Lung microvascular endothelial cell (primary cell): ENCODE data around the gene ABRAXAS1. TPM values are rescaled to one million over a fixed set of nuclear protein-coding genes. Genes with fewer than 3 reads are reported as not detected.
"Not testable (repeated sequence)": the region's sequence is repeated elsewhere in the genome, so short reads cannot be mapped to it uniquely, and the experiment has no call there.

Experiments
- DNase-seq, 2 donors: peaks; one replicate each; pipeline versions ENCODE4 v3.0.0 to v3.0.0-alpha.2; 2010; ENCODE audit warnings: low read depth in 2 of 2
- total RNA-seq: library from RNA; depleted of rRNA; stranded (reverse); fragments of >200 nt; gene quantifications from 2 replicates; pipeline ENCODE4 v1.2.1, GENCODE V29; 2014

The ABRAXAS1 gene
- total RNA-seq: 17.2 and 20.2 TPM in 2 replicates

- DNase-seq: peak; percentile 94 to 96
These were observed at the start of gene ABRAXAS1 for GRCh38 chr4:83484500-83485461. TSS of gene ABRAXAS1 (minus strand) at chr4:83485100. CDS start at chr4:83485072, 28 bp downstream.

GRCh38 chr4:83527671-83528070 is 42.8 kb upstream of the ABRAXAS1 start:
- no peak for DNase-seq

- DNase-seq: no peak
These were observed 37.3 kb upstream of the ABRAXAS1 start for GRCh38 chr4:83522239-83522638.

- DNase-seq: peak in 1 of 2 donors; percentile 64
These were observed 31.3 kb upstream of the ABRAXAS1 start for GRCh38 chr4:83516042-83516772.

- DNase-seq: no peak
These were observed 25.5 kb upstream of the ABRAXAS1 start for GRCh38 chr4:83510442-83510841.

- DNase-seq: peak; percentile 59 to 73
These were observed 24.3 kb upstream of the ABRAXAS1 start for GRCh38 chr4:83509156-83509585.

- DNase-seq: no peak
These were observed 20.1 kb upstream of the ABRAXAS1 start for GRCh38 chr4:83504996-83505395.

- no peak for DNase-seq
These were observed 19.6 kb upstream of the ABRAXAS1 start for GRCh38 chr4:83504503-83504902.

- DNase-seq: no peak
These were observed 19.1 kb upstream of the ABRAXAS1 start for GRCh38 chr4:83503974-83504373.

- not testable (repeated sequence) for DNase-seq
These were observed 16.8 kb upstream of the ABRAXAS1 start for GRCh38 chr4:83501671-83502070.

GRCh38 chr4:83498187-83498586 is 13.3 kb upstream of the ABRAXAS1 start:
- no peak for DNase-seq

- not testable (repeated sequence) for DNase-seq
These were observed 11.4 kb upstream of the ABRAXAS1 start for GRCh38 chr4:83496085-83496917.

- peak; percentile 41 to 51 for DNase-seq
These were observed 6.1 kb upstream of the ABRAXAS1 start for GRCh38 chr4:83490876-83491450.

- DNase-seq: no peak
These were observed 4.9 kb upstream of the ABRAXAS1 start for GRCh38 chr4:83489711-83490326.

GRCh38 chr4:83486457-83487129 is 1.7 kb upstream of the ABRAXAS1 start:
- DNase-seq: no peak

- DNase-seq: no peak
These were observed 10.9 kb downstream of the ABRAXAS1 start for GRCh38 chr4:83473966-83474365.

GRCh38 chr4:83473423-83473822 is 11.5 kb downstream of the ABRAXAS1 start:
- DNase-seq: no peak

GRCh38 chr4:83456184-83456501 is 28.8 kb downstream of the ABRAXAS1 start:
- DNase-seq: no peak

GRCh38 chr4:83455281-83456183 is 29.4 kb downstream of the ABRAXAS1 start, which contains the start of the genes HELQ and MRPS18C:
TSS of gene HELQ (minus strand) at chr4:83455823. CDS start at chr4:83455693, 130 bp downstream.
TSS of gene MRPS18C (plus strand) at chr4:83456058. CDS start at chr4:83456078, 20 bp downstream.
- peak; percentile 99 for DNase-seq
